EH (cell line): ENCODE data around the gene COTL1.

Experiments
- DNase-seq: peaks from one replicate; pipeline ENCODE4 v3.0.0-alpha.2; 2015; ENCODE audit warnings: low read depth

The COTL1 gene

DNA sequence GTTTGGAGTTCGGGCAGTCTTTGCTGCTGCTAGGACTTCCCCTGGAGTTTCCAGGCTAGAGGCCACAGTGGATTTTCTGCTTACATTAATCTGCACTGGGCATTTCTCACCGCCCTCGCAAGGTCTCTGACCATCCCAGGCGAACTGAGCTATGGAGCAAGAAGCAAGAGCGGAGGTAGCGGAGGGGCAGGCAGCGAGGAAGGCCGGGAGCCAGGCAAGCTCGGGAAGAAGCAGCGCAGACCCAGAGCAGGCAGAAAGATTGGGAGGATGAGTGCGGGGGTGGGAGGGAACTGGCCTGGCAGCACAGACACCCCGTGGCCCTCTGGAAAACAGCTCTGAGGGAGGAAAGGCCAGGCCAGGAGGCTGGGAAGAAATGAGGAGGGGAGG, 3.8 kb downstream of the COTL1 start:
- DNase-seq = no peak

DNA sequence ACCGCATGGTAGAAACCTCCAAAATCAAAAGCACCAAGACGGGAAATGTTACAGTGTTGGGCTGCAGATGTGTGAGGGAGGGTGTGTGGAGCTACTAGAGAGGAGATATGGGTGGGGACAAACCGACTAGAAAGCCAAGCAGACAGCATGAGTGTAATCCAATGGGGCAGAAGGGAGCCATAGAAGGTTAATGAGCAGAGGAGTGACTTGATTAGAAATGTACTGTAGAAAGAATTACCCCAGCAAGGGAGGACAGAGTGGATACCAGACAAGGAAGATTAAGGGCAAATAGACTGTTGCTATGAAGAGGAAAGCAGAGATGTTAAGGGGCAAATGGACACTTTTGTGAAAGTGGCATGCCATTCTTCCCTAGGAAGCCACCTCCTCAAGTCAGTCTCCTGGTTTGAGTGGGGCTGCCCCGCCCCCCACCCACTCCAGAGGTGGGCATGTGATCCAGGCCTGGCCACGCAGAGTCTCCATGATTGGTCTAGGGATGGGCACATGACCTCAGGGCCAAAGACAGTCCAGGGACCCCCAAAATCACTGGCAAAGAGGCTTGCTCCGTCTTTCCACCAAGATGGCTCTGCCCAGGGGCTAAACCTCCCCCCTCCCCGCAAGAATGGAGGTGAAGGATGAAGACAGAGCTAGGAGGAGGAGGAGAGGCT, 4.3 kb downstream of the COTL1 start:
- DNase-seq = no peak

DNA sequence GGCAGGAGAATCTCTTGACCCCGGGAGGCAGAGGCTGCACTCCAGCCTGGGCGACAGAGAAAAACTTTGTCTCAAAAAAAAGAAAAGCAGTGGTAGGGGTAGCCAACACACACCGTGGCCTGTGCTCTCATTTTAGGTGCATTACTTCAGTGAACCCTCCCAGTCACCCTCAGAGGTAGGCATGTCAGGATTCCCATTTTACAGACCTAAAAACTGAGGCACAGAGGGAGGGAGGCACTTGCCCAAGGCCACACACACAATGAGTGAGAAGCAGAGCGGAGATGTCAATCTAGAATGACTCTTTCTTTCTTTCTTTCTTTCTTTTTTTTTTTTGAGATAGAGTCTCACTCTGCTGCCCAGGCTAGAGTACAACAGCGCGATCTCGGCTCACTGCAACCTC, 5.2 kb downstream of the COTL1 start:
- DNase-seq = no peak

DNA sequence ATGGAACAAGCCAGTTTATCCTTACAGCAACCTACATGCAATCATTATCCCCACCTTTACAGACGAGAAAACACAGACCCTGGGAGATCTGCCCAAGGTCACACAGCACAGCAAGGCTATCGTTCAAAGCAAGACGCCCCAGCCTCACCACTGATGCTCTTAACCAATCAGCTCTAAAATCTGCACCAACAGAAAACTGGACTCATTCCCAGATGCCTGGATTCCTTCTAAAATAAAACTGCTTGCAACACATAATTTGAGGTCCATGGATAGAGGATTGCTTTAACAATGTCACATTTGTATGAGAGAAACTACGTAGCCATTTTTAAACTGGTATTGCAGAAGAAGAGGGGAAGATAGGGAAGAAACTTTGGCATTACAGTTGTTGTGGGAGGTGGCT, 6.8 kb downstream of the COTL1 start:
- peak; percentile 53 for DNase-seq

DNA sequence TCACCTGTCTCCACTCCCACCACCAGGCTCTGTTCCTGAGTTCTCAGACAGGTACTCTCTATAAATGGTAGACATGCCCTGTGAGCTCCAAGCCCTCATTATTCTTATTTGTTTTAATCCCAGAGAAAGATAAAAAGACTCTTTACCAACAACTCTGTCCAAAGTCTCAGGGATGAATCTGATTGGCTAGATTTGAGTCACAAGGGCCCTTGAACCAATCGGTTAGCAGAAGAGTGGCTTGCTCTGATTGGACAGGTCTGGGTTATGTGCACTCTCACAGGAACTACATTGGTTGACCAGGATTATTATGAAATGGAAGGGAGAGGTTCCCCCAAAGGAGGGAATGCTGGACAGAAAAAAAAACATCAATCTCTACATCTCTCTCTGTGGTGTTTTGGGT, 7.5 kb downstream of the COTL1 start:
- peak; percentile 18 for DNase-seq

DNA sequence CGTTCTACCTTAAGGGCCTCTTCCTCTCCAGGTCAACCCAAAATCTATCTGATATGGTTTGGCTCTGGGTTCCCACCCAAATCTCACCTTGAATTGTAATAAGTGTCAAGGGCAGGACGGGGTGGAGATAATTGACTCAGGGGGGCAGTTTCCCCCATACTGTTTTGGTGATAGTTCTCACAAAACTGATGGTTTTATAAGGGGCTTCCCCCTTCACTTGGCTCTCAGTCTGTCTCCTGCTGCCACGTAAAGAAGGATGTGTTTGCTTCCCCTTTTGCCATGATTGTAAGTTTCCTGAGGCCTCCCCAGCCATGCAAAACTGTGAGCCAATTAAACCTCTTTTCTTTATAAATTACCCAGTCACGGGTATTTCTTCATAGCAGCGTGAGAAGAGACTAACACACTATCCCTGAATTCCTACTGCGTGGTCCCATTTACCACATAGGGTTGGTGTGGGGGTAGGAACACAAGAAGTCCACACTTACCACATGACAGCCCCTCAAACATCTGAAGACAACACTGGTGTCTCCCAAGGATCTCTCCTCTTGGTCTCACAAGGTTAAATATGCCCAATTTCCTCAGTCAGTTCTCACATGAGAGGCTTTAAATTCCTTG, 8.2 kb downstream of the COTL1 start:
- DNase-seq = no peak

DNA sequence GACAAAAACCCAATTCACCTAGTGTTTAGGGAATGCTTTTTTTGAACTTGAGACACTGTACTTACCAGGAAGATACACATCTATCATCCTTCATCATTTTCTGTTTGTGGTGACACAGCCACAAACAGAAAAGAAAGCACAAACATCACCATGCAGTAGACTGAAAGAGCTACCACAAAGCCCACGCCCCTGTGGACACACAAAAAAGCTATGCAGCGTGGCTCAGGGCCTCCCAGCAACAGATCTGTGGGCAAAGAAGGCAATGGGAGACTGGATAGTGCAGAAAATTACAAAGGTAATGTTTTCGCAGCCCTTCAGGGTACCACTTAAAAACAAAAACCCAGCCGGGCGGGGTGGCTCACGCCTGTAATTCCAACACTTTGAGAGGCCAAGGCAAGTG, 9.6 kb downstream of the COTL1 start:
- DNase-seq = no peak

DNA sequence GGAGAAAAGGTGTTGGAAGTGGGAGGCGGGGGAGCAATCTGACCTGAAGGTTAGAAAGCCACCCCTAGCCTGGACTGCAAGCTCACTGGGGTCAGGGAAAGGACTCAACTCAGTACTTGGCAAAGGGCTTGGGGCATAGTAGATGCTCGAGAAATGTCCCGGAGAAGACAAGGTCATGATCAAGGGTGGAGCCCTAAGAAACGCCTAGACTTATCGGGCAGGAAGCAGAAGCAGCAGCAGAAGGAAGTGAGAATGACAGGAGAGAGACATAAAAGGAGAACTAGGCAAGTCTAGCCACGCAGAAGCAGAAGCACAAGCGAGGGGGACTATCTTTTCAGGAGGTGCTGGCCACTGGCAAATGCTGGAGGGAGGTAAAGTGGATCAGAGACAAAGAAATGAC, 10.2 kb downstream of the COTL1 start:
- DNase-seq = no peak

DNA sequence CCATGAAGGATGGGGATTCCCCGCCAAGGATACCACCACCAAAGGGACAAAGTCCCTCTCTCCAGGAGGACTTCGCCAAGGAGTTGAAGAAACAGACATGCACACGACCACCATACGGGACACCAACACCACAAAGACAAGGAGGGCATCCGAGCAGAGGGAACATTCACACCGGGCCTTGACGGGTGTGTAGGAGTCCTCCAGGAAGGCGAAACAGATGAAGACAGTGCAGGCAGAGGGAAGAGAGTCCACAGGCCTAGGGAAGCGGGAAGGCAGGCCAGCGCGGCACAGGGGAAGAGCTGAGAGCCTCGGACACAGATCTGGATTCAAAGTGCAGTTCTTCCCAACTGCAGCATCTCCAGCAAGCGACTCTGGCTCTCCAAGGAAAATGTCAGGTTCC, 10.8 kb downstream of the COTL1 start:
- no peak for DNase-seq

DNA sequence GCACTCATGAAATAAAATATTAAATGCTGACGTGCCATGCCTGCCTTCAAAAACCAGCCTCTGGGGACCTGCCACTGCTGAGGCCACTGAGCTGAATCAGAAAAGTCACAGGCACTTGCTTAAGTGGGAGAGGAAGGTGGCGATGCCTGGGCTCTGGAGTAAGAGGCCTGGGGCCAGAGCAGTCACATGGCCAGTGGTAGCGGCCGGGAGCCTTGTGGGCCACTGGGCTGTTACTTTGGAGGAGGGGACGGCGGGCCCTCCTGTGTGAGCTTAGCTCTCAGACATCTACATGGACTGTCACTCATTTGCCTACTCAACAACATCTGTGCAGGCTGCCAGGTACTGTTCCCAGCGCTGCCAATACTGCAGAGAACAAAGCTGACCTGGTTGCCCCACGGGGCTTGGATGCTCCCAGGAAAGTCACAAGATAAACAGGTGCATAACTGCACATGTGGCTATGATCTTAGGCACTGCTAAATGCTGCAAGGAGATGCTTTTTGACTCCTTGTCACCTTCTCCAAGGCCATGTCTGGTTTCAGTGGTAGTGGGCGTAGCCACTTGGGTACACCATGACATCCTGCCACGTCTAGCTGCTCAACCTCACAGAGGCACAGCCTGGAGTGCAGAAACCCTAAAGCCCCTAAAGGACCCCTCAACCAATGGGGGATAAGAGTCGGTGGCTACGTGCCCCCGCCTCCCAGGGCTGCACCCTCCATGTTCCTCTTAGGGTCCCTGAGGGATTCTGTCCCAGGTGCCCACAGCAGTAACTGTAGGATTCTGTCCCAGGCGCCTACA, 11.6 kb downstream of the COTL1 start:
- DNase-seq = no peak

DNA sequence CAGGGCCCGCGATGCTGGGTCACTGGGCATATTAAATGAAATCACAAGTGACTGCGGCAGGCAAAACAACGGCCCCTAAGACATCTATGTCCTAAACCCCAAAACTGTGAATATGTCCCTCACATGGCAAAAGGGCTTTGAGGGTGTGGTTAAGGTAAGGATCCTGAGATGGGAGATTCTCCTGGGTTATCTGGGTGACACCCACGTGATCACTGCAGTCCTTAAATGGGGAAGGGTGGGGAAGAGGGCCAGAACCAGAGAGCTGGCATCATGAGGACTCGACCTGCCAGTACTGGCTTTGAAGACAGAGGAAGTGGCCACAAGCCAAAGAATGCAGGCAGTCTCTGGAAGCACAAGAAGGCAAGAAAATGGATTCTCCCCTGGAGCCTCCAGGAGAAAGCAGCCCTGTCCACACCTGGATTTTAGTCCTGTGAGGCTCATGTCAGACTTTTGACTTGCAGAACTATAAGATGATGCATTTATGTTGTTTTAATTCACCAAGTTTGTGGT, 12.5 kb downstream of the COTL1 start:
- no peak for DNase-seq

DNA sequence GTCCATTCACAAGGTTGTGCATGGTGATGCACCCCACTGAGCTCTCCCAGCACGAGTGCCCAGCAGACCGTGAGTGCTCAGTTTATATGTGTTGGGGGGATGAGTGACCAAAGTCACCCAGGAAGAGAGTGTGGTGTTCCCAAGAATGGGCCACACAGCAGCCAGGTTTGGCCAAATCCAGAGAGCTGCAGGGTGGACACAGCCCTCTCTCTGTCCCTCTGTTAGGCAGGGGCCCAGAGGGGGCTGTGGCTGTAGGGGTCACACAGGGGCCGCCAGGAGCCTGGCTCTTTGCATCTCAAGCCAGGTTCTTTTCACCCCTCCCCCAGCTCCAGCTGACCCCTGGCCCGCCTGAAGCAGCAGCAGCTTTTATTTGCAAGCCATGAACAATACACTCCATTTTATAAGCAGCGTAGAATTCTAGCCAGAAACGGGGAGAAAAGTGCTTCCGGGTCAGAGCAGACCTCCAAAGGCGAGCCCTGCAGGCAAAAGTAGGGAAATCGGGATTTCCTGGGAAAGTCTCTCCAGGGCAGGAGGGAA, 13.3 kb downstream of the COTL1 start:
- no peak for DNase-seq

DNA sequence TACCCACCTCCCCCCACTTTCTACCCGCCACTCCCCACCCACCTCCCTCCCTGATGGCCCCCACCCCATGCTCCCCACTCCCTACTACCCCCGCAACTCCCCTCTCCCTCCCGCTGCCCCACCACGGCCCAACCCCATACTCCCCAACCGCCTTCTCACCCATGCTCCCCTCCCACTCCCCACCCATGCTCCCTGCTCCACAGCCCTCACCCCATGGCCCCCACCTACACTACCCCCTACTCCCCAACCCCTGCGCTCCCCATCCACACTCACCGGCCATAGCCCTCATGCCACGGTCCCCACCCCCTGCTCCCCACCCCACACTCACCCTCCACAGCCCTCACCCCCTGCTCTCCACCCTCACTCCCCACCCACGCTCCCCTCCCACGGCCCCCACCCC, 13.9 kb downstream of the COTL1 start:
- no peak for DNase-seq

DNA sequence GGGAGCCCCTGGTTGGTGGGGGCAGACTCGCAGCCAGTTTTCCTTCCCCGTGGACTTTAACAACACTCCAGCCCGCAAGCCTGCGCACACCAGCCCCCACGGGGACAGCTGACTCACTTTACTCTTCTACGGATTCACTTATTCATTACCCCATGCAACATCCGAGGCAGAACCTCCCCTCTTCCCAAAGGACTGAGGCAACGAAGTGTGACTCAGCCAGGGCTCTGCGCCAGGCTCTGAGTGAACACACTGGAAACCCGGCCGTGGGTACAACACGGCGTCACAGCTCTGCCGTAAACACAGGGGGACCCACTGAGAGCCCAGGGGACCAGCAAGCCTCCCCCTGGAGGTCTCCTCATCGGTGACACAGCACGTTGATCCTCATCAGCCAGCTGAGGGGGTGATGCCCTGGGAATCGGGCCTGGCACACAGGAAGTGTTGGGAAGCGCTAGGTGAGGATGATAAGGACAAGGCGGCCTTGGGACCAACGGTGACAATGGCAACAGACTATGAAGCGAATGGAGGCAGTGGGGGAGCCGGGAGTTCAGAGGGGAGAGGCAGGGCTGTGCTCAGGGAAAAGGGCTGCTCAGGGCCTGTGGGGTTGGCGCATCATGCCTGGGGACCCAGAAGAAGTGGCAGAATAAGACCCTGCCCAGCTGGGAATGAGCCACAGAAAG, 14.6 kb downstream of the COTL1 start:
- DNase-seq = peak; percentile 98

DNA sequence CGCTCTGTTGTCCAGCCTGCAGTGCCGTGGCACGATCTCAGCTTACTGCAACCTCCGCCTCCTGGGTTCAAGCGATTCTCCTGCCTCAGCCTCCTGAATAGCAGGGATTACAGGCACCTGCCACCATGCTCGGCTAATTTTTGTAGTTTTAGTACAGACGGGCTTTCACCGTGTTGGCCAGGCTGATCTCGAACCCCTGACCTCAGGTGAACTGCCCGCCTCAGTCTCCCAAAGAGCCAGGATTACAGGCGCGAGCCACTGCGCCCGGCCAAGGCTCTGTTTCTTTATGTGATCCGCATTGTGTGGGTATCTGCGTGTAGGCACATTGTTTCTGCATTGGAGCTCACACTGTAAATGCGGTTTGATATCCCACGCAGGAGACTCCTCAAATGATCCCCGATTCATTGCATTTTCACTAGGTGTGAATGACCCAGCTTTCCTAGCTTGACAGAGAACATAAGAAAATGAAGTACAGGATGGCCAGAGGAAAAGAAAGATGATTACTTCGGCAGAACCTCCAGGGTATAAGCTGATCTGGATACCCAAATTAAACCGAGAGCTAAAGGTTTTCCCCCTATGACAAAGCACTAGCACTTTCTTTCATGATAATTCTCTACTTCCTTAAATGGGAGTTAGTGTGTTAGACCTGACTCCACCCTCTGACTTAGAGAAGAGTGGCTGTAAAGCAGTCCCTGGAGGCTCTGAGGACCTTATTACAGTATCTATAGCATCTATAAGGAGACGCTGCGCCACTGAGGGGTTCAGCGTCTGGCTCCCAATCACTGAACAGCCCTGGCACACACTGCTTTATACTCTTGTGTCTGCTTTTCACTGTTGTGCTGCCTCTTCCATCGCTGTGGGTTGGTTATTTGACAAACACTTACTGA, 17.3 kb downstream of the COTL1 start:
- DNase-seq = peak; percentile 43

DNA sequence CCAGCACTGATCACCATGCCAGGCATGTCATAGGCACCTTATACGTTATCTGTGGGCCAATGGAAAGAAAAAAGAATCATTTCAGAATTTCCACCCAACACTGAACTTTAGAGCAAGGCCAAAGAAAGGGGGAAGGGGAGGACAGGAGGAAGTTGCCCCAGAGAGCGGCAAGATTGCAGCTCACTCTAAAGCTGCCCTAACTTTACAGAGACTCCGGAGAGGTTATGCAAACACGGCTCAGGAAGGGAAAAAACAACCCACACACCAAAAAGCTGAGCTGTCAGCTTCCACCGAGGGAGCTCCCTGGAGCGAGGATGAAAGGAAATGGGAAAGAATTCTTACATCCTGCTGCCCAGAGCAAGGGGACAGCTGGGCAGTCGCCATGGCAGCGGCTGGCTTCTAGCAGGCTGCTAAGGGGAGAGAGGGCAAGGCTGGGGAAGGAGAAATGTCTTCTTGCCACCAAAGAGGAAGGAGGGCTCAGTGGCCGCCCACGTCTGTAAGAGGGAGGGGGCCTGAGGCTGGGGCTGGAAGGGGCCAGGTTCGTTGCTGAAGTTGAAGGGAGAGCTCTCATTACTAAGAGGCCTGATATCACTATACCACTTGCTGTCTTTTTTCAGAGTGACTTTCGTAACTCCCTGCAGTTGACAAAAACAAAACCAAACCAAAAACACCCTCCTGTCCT, 18.2 kb downstream of the COTL1 start:
- peak; percentile 92 for DNase-seq

DNA sequence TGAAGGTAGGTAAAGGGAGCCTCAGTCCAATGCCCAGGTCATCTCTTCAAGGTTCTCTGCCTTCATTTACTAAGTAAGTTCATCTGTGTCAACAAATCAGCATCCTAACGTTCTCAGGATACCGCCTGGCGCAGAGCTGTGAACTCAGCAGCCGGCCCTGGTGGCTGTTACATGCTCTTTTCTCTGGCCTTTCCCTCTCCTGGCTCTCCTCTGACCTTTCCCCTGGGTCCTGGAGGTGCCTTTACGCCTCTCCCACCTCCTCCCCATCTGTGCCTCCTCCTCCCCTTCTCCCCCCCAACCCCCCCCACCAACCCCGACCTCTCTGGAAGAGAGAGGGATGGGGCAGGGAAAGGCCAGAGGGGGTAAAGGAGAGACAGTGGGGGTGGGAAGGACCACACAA, 19.5 kb downstream of the COTL1 start:
- DNase-seq = no peak

DNA sequence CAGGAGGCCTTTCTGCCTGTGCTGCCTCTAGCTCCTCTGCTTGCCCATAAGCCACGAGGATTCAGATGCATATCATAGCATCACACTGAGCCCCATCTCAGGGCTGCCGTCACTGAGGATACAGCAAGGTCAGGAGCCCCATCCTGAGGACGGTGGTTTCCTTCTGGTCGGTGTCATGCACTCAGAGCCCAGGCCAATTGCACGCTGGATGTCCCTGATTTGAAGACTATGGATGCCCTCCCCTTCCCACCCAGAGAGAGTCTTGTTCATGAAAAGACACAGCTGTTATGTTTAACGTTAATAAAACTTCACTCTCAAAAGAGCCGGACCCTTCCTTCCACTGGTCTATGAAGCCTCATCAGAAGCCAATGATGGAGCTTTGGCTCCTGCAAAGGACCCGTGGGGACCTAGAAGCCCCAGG, 19.9 kb downstream of the COTL1 start:
- no peak for DNase-seq

DNA sequence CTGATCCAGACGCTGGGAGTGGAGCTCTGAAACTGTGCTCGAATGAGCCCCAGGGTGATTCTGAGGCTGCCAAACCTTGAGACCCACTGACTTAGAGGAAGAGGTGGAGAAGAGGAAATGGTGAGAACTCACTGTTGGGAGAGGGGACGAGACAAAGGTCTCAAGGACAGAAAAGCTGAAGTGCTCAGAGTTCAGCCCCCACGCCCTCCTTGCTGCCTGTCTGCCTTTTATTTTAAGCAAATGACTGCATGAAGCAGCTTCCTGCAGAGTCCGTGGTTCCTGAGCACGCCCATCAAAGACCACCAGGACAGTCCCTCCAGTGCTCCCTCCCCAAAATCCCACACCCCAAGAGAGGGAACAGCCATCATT, 20.4 kb downstream of the COTL1 start:
- no peak for DNase-seq

DNA sequence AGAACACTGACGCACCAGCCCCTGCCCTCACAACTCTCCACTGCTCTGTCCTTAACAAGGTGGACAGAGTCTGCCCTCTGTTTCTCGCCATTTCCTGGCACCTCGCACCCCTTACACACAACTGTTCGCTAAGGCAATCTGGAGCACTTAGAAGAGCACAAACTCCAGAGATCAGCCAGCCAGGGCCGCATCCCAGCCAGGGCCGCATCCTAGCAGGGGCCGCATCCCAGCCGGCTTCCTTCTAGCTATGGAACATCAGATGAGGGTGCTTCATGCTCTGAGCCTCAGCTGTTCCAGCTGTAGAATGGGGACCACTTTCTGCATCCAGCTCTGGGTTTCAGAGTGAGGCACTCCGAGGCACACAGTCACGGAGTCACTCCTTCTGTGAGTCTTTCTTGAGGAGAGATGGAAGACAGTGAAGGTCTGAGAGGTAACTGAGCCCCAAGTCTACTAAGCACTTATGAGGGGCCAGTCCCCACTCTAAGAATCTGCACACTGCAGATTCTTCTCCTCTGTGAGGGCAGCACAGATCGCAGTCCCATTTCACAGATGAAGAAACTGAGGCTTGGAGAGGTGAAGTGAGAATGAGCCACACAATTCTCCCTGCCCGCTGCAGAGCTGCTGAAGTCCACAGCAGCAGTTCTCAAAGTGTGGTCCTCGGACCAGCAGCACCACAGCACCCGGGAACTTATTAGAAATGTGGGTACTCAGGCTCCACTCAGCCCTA, 20.9 kb downstream of the COTL1 start:
- DNase-seq = no peak
